HepG2 (cell line): ENCODE measurements around the gene MAPK1. TPM values are rescaled to one million over a fixed set of nuclear protein-coding genes. Genes with fewer than 3 reads are reported as not detected.

Experiments used
- ATAC-seq: fragments of 200-7000 bp; cut with Tn5 transposase; 3 replicates; pipeline ENCODE4 v1.9.1; 2020; ENCODE audit warnings: mild to moderate bottlenecking, moderate library complexity
- BruUV-seq: library from RNA; stranded (reverse); fragments of 400-500 nt; replicated peaks from 2 replicates; lab custom pipeline; 2021; lab: Mats Ljungman, UMichigan
- CTCF ChIA-PET: fragments of 300-600 bp; formaldehyde crosslinking; extraction: SDS; loops from one replicate; lab custom pipeline; 2021; ENCODE audit warnings: low total read pairs, inconsistent platforms, low intra/inter-chr PET ratio; lab: Yijun Ruan, JAX
- POLR2A ChIA-PET: fragments of 350-600 bp; sonication (Branson Sonifier 250); formaldehyde crosslinking; loops from one replicate; lab custom pipeline; 2020; ENCODE audit warnings: antibody characterized with exemption, inconsistent platforms; lab: Yijun Ruan, JAX
- DNase-seq: peaks from one replicate; pipeline ENCODE4 v3.0.0-alpha.2; 2015; ENCODE audit warnings: low spot score
- FAIRE-seq: peaks from 3 replicates; lab custom pipeline; 2011; peaks lifted over from hg19 to GRCh38; lab: Jason Lieb, UNC
- H2AFZ ChIP-seq: one replicate; pipeline ENCODE4 v1.6.1; 2011; ENCODE audit warnings: low read length, inconsistent platforms
- H3K27ac ChIP-seq: fragments of 300-600 bp; 3 replicates; pipeline ENCODE4 v1.8.0; 2011; ENCODE audit warnings: mixed run types, mild to moderate bottlenecking, mixed read lengths, low read length, inconsistent platforms; ENCODE audit not compliant: insufficient read depth; ENCODE audit errors: extremely low read length
- H3K27me3 ChIP-seq, 2 experiments: fragments of 200-600 bp in 1 of 2; 2 replicates in 1 of 2; 3 replicates in 1 of 2; pipeline versions ENCODE4 v1.6.0 to v1.8.0; 2011; ENCODE audit warnings: low read length in 2 of 2, mild to moderate bottlenecking in 2 of 2, moderate library complexity in 2 of 2, inconsistent platforms in 1 of 2; ENCODE audit not compliant: insufficient read depth in 2 of 2, control insufficient read depth in 1 of 2
- H3K36me3 ChIP-seq, 2 experiments: fragments of 200-600 bp in 1 of 2; replicated peaks in 1 of 2; 2 replicates in 1 of 2; 3 replicates in 1 of 2; pipeline versions ENCODE4 v1.5.1 to v1.8.0; 2011; ENCODE audit warnings: low read length in 2 of 2, inconsistent platforms in 1 of 2; ENCODE audit not compliant: insufficient read depth in 2 of 2, control insufficient read depth in 1 of 2
- H3K4me1 ChIP-seq: 2 replicates; pipeline ENCODE4 v1.5.1; 2012; ENCODE audit warnings: low read length, inconsistent platforms; ENCODE audit not compliant: insufficient read depth
- H3K4me2 ChIP-seq: 2 replicates; pipeline ENCODE4 v1.6.0; 2011; ENCODE audit warnings: low read depth, low read length, inconsistent platforms
- H3K4me3 ChIP-seq, 3 experiments: fragments of 200-600 bp in 1 of 3; sonication (generic), shearing (Covaris generic) in 1 of 3; replicated peaks in 1 of 3; 2 replicates each; pipeline ENCODE4 v1.5.1; 2011 to 2016; ENCODE audit warnings: low read length in 3 of 3, inconsistent platforms in 2 of 3, low read depth in 2 of 3, mild to moderate bottlenecking in 2 of 3, control low read depth in 1 of 3, mixed read lengths in 1 of 3; ENCODE audit not compliant: insufficient read depth in 1 of 3
- H3K79me2 ChIP-seq: one replicate; pipeline ENCODE4 v1.6.1; 2011; ENCODE audit warnings: low read length, inconsistent platforms; ENCODE audit not compliant: insufficient read depth
- H3K9ac ChIP-seq: 2 replicates; pipeline ENCODE4 v1.6.0; 2011; ENCODE audit warnings: mild to moderate bottlenecking, low read depth, low read length, inconsistent platforms; ENCODE audit not compliant: insufficient read depth
- H3K9me3 ChIP-seq: 2 replicates; pipeline ENCODE4 v1.5.1; 2012; ENCODE audit warnings: mild to moderate bottlenecking, low read length
- H4K20me1 ChIP-seq: 2 replicates; pipeline ENCODE4 v1.6.0; 2011; ENCODE audit warnings: inconsistent platforms, mild to moderate bottlenecking, low read length, moderate library complexity; ENCODE audit not compliant: insufficient read depth
- ARID2 ChIP-seq: sonication (generic); formaldehyde crosslinking; IDR thresholded peaks from 2 replicates; pipeline ENCODE4 v1.8.1; 2022; ENCODE audit warnings: mild to moderate bottlenecking, missing genetic modification reagents, borderline replicate concordance
- CHD4 ChIP-seq: fragments of 200-600 bp; sonication (generic); IDR thresholded peaks from 2 replicates; pipeline ENCODE4 v1.7.0; 2017; ENCODE audit warnings: mild to moderate bottlenecking, low read length, borderline replicate concordance
- DR1 ChIP-seq: sonication (generic); formaldehyde crosslinking; IDR thresholded peaks from 2 replicates; pipeline ENCODE4 v1.8.0; 2021; ENCODE audit warnings: mild to moderate bottlenecking, missing genetic modification reagents, inconsistent platforms
- MTF2 ChIP-seq: sonication (generic); formaldehyde crosslinking; IDR thresholded peaks from 2 replicates; pipeline ENCODE4 v1.5.0; 2020; ENCODE audit warnings: missing genetic modification reagents, borderline replicate concordance
- ONECUT2 ChIP-seq: sonication (generic); formaldehyde crosslinking; IDR thresholded peaks from 2 replicates; pipeline ENCODE4 v1.4.0; 2020; ENCODE audit warnings: missing genetic modification reagents
- ZNF468 ChIP-seq: sonication (generic); formaldehyde crosslinking; IDR thresholded peaks from 2 replicates; pipeline ENCODE4 v1.8.0; 2022; ENCODE audit warnings: mild to moderate bottlenecking, moderate library complexity, missing genetic modification reagents
- WGBS: methylation state at CpG from one replicate; pipeline ENCODE4 v1.1.6; 2017; ENCODE audit warnings: low lambda C conversion rate; 5-methylcytosine and 5-hydroxymethylcytosine counted together
- in situ Hi-C: cut with HindIII; loops from 2 replicates; pipeline ENCODE4 v1.10.0; 2017; ENCODE audit warnings: low pct_unique_long_range_greater_than_20kb; ENCODE audit not compliant: extremely low pct_ligation_motif_present
- intact Hi-C: fragments of 100-400 bp; cut with micrococcal nuclease; formaldehyde crosslinking; loops from one replicate; pipeline ENCODE4 v1.10.0; 2022; ENCODE audit not compliant: unreplicated experiment
- polyA plus RNA-seq, 8 experiments: library from polyadenylated mRNA; depleted of rRNA in 3 of 8; stranded (reverse) in 7 of 8; unstranded in 1 of 8; fragments of >200 nt; fragmentation: Illumina TruSeq in 4 of 8; extraction: Trizol in 4 of 8; gene quantifications; 2 replicates each; pipeline versions ENCODE4 v1.2.1 to v1.2.3, GENCODE V29; 2011 to 2016; ENCODE audit warnings: low read depth in 4 of 8, missing spikeins in 1 of 8, mixed read lengths in 1 of 8; ENCODE audit not compliant: insufficient read depth in 1 of 8
- total RNA-seq, 5 experiments: library from RNA; depleted of rRNA; stranded (reverse); fragments of >200 nt; fragmentation: Illumina TruSeq; extraction: Trizol; gene quantifications; 2 replicates each; pipeline ENCODE4 v1.2.3, GENCODE V29; 2016; ENCODE audit warnings: low read depth in 1 of 5
- TF ChIP-seq, protein P1 (sequence below), 2 experiments: sonication (generic) in 1 of 2; formaldehyde crosslinking in 1 of 2; IDR thresholded peaks; 2 replicates each; pipeline versions ENCODE4 v1.6.1 to v1.9.0; 2014 to 2022; ENCODE audit warnings: antibody characterized with exemption in 1 of 2, borderline replicate concordance in 1 of 2, inconsistent platforms in 1 of 2, low read depth in 1 of 2, missing genetic modification reagents in 1 of 2
- TF ChIP-seq, protein P2 (sequence below): sonication (generic); formaldehyde crosslinking; IDR thresholded peaks from 2 replicates; pipeline ENCODE4 v1.4.0; 2020; ENCODE audit warnings: missing genetic modification reagents, borderline replicate concordance
- TF ChIP-seq, protein P3 (sequence below): IDR thresholded peaks from 2 replicates; pipeline ENCODE4 v1.6.1; 2016; ENCODE audit warnings: low read depth, control low read depth
- TF ChIP-seq, protein P4 (sequence below): sonication (generic); formaldehyde crosslinking; conservative IDR thresholded peaks from 2 replicates; pipeline ENCODE4 v1.4.0; 2020; ENCODE audit warnings: missing genetic modification reagents

The MAPK1 gene
- total and polyA plus RNA-seq, 2 of the 13 experiments (the other 11 are each of a cell fraction or from before 2014, with no cell fraction given): 107 to 114 TPM

DNA sequence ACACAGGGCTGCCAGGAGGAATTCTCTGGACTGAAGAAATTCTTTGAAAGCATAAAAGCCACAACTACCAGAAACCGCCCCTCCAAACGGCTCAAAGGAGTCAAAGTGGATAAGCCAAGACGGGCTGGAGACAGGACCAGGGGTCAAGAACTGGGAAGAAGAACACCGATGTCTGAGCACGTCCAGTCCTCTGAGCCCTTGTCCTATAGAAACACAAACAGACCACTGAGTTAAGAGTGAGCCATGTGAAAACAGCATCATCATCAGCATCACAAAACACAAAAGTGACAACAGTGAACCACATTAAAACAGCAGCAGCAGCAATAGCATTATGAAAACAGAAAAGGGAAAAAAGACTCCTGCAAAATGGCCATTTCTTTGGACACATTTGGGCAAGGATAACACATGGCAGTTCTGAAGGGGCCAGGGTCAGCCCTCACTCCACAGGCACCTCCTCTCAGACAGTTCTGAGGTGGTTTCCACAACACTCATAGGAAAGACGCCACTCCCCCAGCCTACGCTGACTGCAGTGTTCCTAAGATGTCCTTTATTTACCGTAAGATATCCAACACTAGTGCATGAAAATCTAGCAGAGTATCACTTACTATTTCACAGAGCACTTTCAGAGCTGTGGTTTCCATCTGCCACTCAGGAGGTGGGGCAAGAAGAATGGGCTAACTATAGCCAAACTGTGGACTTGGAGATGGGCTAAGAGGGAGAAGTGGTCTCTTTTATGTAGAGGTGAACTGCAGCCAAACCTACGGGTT is 103.2 kb downstream of the MAPK1 start:
- 95% methylated on average over 9 of the region's 9 CpGs for WGBS
- Histone ChIP-seq H3K27me3 (no peaks in the 10 kb centered on the region), H3K36me3 (peaks cover 41 to 91% of the 10 kb centered on the region in 2 experiments), H4K20me1 (no peaks in the 10 kb centered on the region), H3K4me1 (no peaks in the 10 kb centered on the region), H3K27ac (no peak overlapping the region), H2AFZ (no peak overlapping the region), H3K79me2 (no peaks in the 10 kb centered on the region), H3K4me3 (no peak overlapping the region), H3K9ac (no peak overlapping the region), H3K9me3 (no peaks in the 10 kb centered on the region), H3K4me2 (no peak overlapping the region)
- no peak for FAIRE-seq
- no peak for DNase-seq
- ChIA-PET POLR2A (no interaction called here), CTCF (no interaction called here)
- no peak for ATAC-seq
- in situ Hi-C loops: no loop called here
- intact Hi-C loops: no loop called here
- BruUV-seq: no TSS peak
- TF ChIP-seq, protein P1, sequence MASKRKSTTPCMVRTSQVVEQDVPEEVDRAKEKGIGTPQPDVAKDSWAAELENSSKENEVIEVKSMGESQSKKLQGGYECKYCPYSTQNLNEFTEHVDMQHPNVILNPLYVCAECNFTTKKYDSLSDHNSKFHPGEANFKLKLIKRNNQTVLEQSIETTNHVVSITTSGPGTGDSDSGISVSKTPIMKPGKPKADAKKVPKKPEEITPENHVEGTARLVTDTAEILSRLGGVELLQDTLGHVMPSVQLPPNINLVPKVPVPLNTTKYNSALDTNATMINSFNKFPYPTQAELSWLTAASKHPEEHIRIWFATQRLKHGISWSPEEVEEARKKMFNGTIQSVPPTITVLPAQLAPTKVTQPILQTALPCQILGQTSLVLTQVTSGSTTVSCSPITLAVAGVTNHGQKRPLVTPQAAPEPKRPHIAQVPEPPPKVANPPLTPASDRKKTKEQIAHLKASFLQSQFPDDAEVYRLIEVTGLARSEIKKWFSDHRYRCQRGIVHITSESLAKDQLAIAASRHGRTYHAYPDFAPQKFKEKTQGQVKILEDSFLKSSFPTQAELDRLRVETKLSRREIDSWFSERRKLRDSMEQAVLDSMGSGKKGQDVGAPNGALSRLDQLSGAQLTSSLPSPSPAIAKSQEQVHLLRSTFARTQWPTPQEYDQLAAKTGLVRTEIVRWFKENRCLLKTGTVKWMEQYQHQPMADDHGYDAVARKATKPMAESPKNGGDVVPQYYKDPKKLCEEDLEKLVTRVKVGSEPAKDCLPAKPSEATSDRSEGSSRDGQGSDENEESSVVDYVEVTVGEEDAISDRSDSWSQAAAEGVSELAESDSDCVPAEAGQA (IDR thresholded peaks at IDR 0.05; ENCODE audit: low read depth): no peak
- TF ChIP-seq, protein P1 (CRISPR knock-in tag; IDR thresholded peaks at IDR 0.05; ENCODE audit: borderline replicate concordance): no peak
- TF ChIP-seq ARID2 (CRISPR knock-in tag): no peak
- TF ChIP-seq, protein P2, sequence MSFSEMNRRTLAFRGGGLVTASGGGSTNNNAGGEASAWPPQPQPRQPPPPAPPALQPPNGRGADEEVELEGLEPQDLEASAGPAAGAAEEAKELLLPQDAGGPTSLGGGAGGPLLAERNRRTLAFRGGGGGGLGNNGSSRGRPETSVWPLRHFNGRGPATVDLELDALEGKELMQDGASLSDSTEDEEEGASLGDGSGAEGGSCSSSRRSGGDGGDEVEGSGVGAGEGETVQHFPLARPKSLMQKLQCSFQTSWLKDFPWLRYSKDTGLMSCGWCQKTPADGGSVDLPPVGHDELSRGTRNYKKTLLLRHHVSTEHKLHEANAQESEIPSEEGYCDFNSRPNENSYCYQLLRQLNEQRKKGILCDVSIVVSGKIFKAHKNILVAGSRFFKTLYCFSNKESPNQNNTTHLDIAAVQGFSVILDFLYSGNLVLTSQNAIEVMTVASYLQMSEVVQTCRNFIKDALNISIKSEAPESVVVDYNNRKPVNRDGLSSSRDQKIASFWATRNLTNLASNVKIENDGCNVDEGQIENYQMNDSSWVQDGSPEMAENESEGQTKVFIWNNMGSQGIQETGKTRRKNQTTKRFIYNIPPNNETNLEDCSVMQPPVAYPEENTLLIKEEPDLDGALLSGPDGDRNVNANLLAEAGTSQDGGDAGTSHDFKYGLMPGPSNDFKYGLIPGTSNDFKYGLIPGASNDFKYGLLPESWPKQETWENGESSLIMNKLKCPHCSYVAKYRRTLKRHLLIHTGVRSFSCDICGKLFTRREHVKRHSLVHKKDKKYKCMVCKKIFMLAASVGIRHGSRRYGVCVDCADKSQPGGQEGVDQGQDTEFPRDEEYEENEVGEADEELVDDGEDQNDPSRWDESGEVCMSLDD (CRISPR knock-in tag): no peak
- no peak for TF ChIP-seq ZNF468 (CRISPR knock-in tag)
- TF ChIP-seq DR1 (CRISPR knock-in tag): no peak
- TF ChIP-seq, protein P3, sequence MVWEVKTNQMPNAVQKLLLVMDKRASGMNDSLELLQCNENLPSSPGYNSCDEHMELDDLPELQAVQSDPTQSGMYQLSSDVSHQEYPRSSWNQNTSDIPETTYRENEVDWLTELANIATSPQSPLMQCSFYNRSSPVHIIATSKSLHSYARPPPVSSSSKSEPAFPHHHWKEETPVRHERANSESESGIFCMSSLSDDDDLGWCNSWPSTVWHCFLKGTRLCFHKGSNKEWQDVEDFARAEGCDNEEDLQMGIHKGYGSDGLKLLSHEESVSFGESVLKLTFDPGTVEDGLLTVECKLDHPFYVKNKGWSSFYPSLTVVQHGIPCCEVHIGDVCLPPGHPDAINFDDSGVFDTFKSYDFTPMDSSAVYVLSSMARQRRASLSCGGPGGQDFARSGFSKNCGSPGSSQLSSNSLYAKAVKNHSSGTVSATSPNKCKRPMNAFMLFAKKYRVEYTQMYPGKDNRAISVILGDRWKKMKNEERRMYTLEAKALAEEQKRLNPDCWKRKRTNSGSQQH (CRISPR knock-in tag): no peak
- TF ChIP-seq ONECUT2 (CRISPR knock-in tag): no peak
- no peak for TF ChIP-seq MTF2 (CRISPR knock-in tag)
- TF ChIP-seq, protein P4, sequence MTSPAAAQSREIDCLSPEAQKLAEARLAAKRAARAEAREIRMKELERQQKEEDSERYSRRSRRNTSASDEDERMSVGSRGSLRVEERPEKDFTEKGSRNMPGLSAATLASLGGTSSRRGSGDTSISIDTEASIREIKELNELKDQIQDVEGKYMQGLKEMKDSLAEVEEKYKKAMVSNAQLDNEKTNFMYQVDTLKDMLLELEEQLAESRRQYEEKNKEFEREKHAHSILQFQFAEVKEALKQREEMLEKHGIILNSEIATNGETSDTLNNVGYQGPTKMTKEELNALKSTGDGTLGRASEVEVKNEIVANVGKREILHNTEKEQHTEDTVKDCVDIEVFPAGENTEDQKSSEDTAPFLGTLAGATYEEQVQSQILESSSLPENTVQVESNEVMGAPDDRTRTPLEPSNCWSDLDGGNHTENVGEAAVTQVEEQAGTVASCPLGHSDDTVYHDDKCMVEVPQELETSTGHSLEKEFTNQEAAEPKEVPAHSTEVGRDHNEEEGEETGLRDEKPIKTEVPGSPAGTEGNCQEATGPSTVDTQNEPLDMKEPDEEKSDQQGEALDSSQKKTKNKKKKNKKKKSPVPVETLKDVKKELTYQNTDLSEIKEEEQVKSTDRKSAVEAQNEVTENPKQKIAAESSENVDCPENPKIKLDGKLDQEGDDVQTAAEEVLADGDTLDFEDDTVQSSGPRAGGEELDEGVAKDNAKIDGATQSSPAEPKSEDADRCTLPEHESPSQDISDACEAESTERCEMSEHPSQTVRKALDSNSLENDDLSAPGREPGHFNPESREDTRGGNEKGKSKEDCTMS (CRISPR knock-in tag): no peak
- TF ChIP-seq CHD4: no peak
